IPS-18c (cell line): ENCODE measurements around the gene ZFPM1.

ENCODE experiments used
- H3K4me3 ChIP-seq: 2 replicates; pipeline ENCODE4 v1.7.0; 2013; ENCODE audit warnings: low read depth, mild to moderate bottlenecking, low read length, moderate library complexity; ENCODE audit not compliant: insufficient read depth
- H3K9me3 ChIP-seq: one replicate; pipeline ENCODE4 v1.6.1; 2013; ENCODE audit warnings: mild to moderate bottlenecking, low read length, moderate library complexity; ENCODE audit not compliant: control insufficient read depth, insufficient read depth

Gene ZFPM1

DNA sequence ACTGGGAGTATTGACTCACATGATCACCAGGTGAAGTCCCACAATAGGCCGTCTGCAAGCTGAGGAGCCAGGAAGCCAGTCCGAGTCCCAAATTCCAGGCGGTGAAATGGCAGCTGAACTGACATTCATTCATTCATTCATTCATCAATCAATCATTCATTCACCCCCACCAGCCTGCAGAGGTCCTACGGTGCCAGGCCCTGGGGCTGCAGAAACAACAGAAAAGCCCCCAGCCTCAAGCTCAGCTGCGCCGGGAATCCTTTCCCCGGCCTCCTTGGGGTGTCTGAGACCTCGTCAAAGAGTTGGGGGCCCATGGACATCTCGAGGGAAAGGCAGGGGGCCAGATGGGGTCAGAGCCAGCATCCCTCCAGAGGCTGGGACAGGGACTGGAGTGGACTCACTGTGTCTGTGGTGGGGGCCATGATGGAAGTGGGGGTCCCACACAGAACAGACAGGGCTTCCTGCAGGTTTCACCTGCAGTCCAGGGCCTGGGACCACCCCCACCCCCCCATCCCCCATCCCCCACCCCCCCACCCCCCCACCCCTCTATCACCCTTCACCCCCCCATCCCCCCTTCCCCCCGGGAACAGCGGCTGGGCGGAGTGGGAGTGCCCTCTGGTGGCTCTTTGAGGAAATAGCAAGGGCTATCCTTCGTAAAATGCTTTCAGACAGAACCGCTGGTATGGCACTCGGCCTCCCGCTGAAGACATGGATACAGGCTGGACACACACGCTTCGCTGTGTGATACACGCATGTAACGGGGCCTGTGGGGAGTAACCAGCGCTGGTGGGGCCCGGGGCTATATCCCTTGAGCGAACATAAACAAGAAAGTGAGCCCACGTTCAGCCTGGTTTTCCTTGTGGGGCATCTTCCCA is 108.6 kb downstream of the ZFPM1 start:
- Histone ChIP-seq H3K9me3 (no peaks in the 10 kb centered on the region), H3K4me3 (no peak overlapping the region)

DNA sequence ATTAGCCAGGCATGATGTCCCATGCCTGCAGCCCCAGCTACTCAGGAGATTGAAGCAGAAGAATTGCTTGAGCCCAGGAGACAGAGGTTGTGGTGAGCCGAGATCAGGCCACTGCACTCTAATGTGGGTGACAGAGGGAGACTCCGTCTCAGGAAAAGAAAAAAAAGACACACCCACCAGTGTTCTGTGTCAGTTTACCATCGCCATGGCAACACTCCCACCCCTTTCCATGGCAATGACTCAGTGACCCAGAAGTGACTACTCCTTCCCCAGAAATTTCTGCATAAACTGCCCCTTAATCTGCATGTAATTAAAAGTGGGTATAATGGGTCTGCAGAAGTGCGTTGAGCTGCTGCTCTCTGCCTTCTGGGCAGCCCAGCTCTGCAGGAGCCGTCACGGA is 113.1 kb downstream of the ZFPM1 start:
- H3K9me3 ChIP-seq = no peaks in the 10 kb centered on the region

DNA sequence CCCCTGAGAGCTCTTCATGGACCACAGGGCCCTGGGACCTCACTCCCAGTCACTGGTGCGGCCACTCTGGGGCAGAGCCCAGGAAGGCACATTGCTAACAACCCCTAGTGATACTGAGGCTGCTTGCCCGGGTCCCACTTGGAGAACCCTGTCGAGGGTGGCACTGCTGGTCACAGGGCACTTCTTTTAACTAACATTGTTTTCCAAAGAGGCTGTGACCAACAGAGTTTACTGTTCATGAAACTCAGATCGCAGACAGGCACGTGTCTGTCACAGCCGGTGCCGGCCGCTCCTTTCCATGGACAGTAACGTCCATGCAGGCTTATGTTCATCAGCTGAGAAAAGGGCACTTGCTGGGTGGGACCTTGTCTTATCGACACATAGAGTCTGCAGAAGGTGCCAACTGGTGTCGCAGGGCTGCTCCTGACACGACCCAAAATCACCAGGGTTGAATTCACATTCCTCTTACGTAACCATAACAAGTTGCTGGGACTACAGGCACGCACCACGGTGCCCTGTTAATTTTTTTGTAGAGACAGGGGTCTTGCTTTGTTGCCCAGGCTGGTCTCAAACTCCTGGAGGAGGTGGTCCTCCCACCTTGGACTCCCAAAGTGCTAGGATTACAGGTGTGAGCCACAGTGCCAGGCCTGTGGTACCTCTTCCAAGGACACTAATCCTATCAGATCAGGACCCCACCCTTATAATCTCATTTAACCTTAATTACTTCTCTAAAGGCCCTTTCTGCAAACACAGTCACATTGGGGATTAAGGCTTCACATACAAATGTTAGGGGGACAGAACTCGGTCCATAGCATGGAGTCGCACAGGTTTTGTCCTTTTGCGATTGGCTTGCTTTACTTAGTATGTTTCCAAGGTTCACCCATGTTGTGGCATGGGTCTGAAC is 115.9 kb downstream of the ZFPM1 start:
- no peaks in the 10 kb centered on the region for H3K9me3 ChIP-seq
- peak overlapping the region; percentile 74 for H3K4me3 ChIP-seq

More for the DNA sequence above, 113.1 kb downstream of the ZFPM1 start:
- H3K4me3 ChIP-seq = no peak overlapping the region

DNA sequence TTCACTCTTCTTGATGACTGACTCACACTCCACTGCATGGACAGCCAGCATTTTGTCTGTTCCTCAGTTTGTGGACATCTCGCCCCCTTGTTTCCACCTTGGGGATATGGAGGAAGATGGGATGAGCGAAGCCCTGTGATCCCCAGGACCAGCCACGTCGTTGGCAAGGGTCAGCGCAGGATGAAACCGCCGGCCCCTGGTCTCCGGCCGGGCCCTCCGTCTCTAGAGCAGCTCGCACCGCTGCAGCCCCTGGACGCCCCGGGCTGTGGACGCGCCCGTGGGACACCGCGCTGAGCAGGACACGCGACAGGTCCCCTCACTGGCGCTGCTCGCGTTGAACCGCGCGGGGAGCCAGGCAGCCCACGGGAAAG is 116.5 kb downstream of the ZFPM1 start:
- Histone ChIP-seq H3K4me3 (peak overlapping the region; percentile 74), H3K9me3 (no peaks in the 10 kb centered on the region)

DNA sequence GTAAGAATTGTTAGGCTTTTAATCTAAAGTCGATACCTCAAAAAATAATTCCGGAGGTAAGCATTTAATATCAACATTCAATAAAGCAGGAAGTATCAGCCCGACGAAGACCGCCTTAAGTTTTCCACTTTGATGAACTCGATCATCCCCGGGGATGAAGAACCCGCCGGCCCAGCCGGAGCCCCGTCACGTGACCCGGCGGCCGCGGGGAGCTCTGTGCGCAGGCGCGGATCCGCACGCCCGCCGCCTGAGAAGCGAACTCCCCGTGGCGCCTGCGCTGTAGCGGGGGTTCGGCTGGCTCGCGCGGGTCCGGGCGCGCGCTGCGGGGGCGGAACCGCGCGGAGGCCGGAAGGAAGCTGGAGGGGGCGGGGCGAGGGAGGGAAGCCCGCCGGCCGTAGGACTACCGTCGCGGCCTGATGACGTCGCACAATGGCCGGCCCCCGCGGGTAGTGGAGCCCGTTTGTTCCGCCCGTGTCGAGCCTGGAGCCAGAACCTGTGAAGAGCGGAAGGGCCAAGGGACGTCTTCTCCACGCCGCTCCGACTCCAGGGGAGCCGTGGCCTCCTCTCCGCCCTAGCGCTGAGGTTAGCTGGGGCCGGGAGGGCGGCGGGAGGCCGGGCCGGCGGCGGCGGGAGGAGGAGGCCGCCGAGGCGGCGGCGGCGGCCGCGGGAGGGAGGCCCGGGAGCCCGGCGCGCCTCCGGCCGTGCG is 117.1 kb downstream of the ZFPM1 start, which contains the start of gene ZC3H18:
TSS of gene ZC3H18 (plus strand) at position 419 of the 706 bp plus-strand sequence. CDS start 6,721 bp downstream, outside the sequence.
- Histone ChIP-seq H3K9me3 (no peaks in the 10 kb centered on the region), H3K4me3 (peak within 1 kb of the TSS; percentile 85)

DNA sequence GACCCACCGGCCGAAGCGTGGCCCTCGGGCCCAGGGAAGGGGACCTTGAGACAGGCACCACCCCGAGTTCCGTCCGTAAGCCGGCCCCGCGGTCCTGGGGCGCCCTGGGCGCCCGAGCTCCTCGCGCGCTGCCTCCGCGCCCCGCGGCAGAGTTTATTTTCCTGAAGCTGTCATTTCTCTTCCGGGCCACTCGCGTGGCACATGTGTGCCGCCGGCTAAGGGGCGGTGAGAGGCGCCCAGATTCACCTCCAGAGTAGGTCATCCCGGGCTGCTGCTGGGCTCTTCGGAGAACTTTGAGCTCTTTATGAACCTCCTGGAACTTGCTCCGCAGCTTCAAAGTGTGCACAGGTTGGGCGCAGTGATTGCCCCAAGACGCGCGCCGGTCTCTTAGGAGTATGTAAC is 117.6 kb downstream of the ZFPM1 start:
- H3K9me3 ChIP-seq = no peaks in the 10 kb centered on the region
- peak overlapping the region; percentile 85 for H3K4me3 ChIP-seq

DNA sequence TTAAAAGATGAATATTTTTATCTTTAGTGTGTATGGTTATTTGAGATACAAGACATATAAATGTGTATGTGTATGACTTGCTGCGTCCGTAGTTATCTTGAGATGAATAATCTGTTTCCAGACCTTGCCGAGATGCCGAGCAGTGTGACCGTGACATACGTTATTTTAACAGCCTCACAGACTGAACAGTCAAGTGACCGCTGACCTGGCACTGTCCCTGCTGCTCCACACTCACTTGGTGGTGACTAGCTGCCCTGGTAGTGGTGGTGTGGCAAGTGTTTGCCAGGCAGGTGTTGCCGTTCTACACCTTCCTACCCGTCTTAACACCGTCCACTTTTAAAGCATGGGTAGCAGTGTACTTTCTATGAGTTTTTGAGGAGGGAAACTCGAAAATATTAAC is 122.2 kb downstream of the ZFPM1 start:
- H3K9me3 ChIP-seq = no peaks in the 10 kb centered on the region

DNA sequence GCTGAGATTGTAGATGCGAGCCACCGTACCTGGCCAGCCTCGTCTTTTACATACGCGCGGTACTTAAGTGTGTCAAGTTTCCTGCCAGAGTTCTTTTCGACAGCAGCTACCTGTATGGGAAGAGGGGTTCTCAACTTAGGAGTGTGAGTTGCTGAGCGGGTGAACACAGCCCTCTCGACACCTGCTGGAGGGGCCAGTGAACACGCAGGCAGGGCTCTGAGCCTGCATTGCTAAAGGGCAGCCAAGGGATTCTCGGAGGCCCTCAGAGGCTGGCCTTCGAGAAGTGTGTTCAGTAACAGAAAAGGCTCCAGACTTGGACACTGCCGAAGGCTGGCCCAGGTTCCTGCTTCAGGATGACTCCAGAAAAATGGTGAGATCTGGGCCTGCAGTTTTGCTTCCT is 123.2 kb downstream of the ZFPM1 start:
- no peak overlapping the region for H3K4me3 ChIP-seq
- no peaks in the 10 kb centered on the region for H3K9me3 ChIP-seq

More for the DNA sequence above, 122.2 kb downstream of the ZFPM1 start:
- no peak overlapping the region for H3K4me3 ChIP-seq

DNA sequence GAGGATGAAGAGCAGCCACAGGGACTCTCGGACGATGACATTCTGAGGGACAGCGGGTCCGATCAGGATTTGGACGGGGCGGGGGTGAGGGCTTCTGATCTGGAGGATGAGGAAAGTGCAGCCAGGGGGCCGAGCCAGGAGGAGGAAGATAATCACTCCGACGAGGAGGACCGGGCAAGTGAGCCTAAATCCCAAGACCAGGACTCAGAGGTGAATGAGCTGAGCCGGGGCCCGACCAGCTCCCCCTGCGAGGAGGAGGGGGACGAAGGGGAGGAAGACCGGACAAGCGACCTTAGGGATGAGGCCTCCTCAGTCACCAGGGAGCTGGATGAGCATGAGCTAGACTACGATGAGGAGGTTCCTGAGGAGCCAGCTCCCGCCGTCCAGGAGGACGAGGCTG is 124.1 kb downstream of the ZFPM1 start:
- H3K4me3 ChIP-seq = no peak overlapping the region
- H3K9me3 ChIP-seq = no peaks in the 10 kb centered on the region

DNA sequence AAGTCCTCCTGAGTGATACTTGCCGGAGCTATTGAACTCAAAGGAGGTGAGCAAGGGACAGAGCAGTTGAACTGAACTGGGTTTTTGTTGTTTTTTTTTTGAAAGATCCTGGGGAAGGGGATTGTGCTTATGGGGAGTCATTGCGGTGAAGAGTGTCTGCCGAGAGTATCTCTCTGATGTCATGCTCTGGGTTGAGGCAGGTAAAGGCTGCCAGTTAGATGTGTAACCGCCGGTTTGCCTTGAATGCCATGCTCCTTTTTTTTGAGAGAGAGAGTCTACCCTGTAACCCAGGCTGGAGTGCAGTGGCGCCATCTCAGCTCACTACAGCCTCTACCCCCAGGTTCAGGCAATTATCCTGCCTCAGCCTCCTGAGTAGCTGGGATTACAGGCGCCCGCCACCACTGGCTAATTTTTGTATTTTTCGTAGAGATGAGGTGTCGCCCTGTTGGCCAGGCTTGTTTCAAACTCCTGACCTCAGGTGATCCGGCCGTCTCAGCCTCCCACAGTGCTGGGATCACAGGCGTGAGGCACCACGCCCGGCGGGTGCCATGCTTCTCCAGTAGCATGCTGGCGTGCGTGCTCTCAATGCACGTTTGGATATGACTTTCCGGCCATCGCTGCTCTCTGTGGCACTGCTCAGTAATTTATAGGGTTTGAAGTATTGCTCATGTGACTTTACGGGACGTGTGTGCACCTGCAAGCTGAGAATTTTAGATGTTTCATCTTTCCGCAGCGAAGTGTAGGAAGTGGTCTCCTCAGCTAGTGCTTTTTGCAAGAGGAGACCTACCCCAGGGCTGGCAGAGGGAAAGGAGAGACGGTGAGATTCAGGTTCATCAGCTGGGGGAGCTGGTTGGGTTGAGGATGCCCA is 125.6 kb downstream of the ZFPM1 start:
- Histone ChIP-seq H3K4me3 (no peak overlapping the region), H3K9me3 (no peaks in the 10 kb centered on the region)

DNA sequence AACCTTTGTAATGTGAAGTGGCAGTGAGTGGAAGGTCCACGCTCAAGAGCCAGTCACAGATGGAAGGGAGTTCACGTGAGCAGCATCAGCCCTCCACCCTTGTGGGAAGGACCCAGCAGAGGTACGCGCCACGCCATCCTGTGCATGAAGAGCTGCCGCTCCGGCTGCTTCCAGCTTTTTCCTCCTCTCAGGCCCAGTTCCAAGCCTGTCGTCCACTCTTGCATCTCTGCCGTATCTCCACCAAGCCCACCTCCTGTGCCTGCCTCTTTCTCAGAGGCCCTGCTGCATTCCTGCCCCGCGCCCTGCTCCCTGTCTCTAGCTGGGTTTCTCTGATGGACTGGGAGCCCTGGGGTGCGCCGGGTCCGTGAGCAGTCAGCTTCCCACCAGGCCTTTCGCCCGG is 127.3 kb downstream of the ZFPM1 start:
- Histone ChIP-seq H3K4me3 (no peak overlapping the region), H3K9me3 (no peaks in the 10 kb centered on the region)

DNA sequence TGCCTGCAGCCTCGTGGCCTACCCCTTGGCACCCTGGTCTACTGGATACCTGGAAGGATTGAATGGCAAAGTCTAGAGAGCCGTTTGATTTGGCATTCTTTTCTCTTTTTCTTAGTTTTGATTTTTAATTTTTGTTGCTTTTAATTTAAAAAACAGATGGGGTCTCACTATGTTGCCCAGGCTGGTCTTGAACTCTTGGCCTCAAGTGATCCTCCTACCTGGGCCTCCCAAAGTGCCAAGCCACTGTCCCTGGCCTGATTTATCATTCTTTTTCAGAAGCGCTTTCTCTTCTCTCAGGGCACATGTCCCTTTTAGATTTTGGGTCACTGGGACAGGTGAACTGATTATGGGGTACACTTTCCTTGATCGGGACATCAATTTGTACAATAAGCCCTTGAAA is 128.0 kb downstream of the ZFPM1 start:
- Histone ChIP-seq H3K4me3 (no peak overlapping the region), H3K9me3 (no peaks in the 10 kb centered on the region)

DNA sequence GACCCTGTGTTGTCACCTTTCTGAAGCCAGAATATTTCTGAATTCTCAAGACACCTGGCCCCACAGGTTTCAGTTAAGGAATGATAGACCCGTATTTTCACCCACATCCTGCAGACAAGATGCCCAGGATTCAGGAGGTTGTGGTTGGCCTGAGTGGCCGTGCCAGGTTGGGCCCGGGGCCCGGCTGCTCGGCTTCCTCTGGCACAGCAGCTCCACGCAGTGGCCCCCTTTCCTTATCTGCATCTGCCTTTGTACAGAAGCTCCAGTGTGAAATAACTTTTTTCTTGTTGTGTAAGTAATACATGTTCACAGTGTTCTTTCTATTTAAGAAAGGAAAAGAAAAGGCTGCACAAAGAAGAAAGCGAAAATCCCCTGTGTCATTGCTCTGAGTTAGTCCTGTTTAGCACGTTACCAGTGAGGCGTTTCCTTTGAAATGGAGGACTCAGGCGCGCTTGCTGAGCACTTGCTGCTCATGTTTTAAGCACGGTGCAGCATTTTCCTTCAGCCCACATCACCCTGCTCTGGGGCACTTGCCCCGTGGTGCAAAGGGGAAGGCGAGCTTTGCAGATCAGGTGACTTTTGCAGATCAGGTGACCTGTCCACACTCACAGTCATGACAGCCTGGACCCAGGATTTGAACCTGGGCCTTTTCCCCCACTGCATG is 130.0 kb downstream of the ZFPM1 start:
- Histone ChIP-seq H3K4me3 (no peak overlapping the region), H3K9me3 (no peaks in the 10 kb centered on the region)

DNA sequence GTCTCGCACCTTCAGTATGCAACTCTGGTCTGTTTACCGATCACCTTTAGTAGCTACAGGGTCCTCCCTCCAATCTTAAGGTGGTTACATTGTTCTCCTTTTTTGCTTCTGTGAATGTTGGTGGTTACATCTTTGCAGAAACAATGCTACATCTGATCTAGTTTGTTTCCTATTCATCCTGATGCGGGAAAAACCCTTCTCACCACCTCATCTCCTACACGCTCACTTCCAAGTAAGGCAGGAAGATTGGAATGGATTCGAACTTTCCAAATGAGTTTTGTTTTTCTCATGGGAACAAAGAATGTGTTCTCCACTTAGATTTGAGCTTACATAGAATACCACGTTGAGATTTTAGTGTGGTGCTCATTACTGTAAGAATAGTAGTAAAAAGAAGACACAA is 131.6 kb downstream of the ZFPM1 start:
- Histone ChIP-seq H3K9me3 (no peaks in the 10 kb centered on the region), H3K4me3 (no peak overlapping the region)

DNA sequence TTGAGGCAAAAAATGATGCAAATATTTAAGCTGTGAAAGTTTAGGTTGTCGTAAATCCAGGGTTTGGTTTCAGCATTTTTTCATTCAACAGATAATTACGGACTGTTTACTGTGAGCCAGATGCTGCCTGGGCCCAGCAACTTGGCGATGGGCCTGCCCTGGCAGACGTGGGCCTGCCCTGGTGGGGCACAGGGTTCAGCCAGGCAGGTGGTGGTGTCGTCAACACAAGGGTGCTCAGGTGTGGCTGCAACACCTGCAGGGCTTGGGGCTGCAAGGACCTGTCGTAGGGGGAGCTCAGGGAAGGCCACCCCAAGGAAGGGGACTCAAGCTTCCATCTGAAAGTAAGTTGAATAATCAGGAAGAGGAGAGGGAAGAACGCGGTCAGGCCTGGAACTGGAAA is 132.2 kb downstream of the ZFPM1 start:
- no peaks in the 10 kb centered on the region for H3K9me3 ChIP-seq
- H3K4me3 ChIP-seq = no peak overlapping the region

DNA sequence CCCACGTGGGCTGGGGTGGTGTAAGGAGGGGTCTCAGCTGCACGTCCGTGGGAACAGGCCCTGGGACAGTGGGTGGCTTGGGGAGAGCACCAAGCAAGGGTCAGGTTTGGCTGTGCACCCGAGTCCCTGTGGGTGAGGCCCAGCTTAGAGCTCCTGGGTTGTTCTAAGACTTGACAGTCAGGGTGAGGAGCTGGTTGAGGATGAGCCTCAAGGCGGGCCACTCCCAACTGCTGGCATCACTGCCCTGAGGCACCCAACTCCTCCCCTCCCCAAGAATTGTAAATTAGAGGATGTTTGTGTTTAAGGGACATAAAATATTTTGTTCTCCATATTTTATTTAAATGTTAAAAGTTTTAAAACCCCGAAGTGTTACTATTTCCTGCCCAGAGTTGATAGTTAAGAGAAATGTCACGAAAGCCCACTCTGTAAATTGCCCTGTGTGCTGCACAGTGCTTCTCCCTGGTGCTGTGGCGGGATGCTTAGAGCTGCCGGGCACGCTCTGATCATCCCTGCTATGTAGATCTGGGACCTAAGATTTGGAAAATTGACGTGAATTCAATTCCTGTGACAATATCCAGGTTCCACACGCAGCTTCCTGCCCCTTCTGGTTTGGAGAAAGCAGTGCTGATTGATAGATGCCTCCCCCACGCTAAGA is 133.0 kb downstream of the ZFPM1 start:
- Histone ChIP-seq H3K9me3 (no peaks in the 10 kb centered on the region), H3K4me3 (no peak overlapping the region)
